GM19351 (cell line): ENCODE results near the gene ATAD3B.
A peak's percentile ranks its signal among the peaks of the same experiment; 100 is the strongest.
"Not testable (repeated sequence)": the region's sequence is repeated elsewhere in the genome, so short reads cannot be mapped to it uniquely, and the experiment has no call there.

Experiments used
- ATAC-seq: cut with Tn5 transposase; IDR thresholded peaks from one replicate; pipeline ENCODE4 v1.9.1; 2021; ENCODE audit warnings: mild to moderate bottlenecking, moderate library complexity; ENCODE audit not compliant: unreplicated experiment

ATAD3B gene

GRCh38 chr1:1432951-1433803 lies 38.4 kb upstream of the ATAD3B start:
- ATAC-seq = no peak

GRCh38 chr1:1433804-1434130 lies 37.8 kb upstream of the ATAD3B start:
- no peak for ATAC-seq

GRCh38 chr1:1434131-1434823 lies 37.3 kb upstream of the ATAD3B start:
- ATAC-seq = no peak

- no peak for ATAC-seq
Observed at GRCh38 chr1:1434824-1435105, 36.8 kb upstream of the ATAD3B start.

GRCh38 chr1:1435106-1435903 lies 36.3 kb upstream of the ATAD3B start, which contains the start of gene VWA1:
Gene VWA1 (plus strand): TSS chr1:1435690. CDS start chr1:1435749, 59 bp downstream.
- peak; percentile 50 for ATAC-seq

GRCh38 chr1:1435911-1436629 lies 35.5 kb upstream of the ATAD3B start:
- ATAC-seq = no peak

- ATAC-seq = no peak
Observed at GRCh38 chr1:1436630-1437032, 34.9 kb upstream of the ATAD3B start.

GRCh38 chr1:1437033-1437903 lies 34.3 kb upstream of the ATAD3B start:
- ATAC-seq = no peak

- no peak for ATAC-seq
Observed at GRCh38 chr1:1437904-1438376, 33.6 kb upstream of the ATAD3B start.

GRCh38 chr1:1438531-1439381 lies 32.8 kb upstream of the ATAD3B start:
- no peak for ATAC-seq

- ATAC-seq = no peak
Observed at GRCh38 chr1:1439546-1440261, 31.9 kb upstream of the ATAD3B start.

GRCh38 chr1:1440262-1441001 lies 31.1 kb upstream of the ATAD3B start:
- no peak for ATAC-seq

- ATAC-seq = no peak
Observed at GRCh38 chr1:1441002-1441888, 30.3 kb upstream of the ATAD3B start.

GRCh38 chr1:1442069-1442770 lies 29.3 kb upstream of the ATAD3B start:
- no peak for ATAC-seq

GRCh38 chr1:1446631-1447030 lies 24.9 kb upstream of the ATAD3B start:
- ATAC-seq = not testable (repeated sequence)

- no peak for ATAC-seq
Observed at GRCh38 chr1:1449099-1449739, 22.3 kb upstream of the ATAD3B start, which contains the start of gene ATAD3C. Gene ATAD3C (plus strand): TSS chr1:1449689. CDS start chr1:1450684, 995 bp downstream.
